ENCODE results near the gene SIGMAR1.
"Not testable (repeated sequence)": the region's sequence is repeated elsewhere in the genome, so short reads cannot be mapped to it uniquely, and the experiment has no call there.

Gene SIGMAR1

GRCh38 chr9:34654323-34655051 is 16.9 kb upstream of the SIGMAR1 start:
- peak; percentile 89 for DNase-seq (ENCODE audit: low spot score)

- DNase-seq (ENCODE audit: low spot score), result no peak
Observed at GRCh38 chr9:34653151-34654072, 15.8 kb upstream of the SIGMAR1 start.

- no peak for DNase-seq (ENCODE audit: low spot score)
Observed at GRCh38 chr9:34652602-34653000, 15.0 kb upstream of the SIGMAR1 start.

GRCh38 chr9:34651876-34652601 is 14.5 kb upstream of the SIGMAR1 start, which contains the start of gene IL11RA:
Gene IL11RA, plus strand, starts transcription at chr9:34652185. Its CDS starts 3,033 bp downstream, at chr9:34655218.
- DNase-seq (ENCODE audit: low spot score), result peak; percentile 91

- DNase-seq (ENCODE audit: low spot score), result peak; percentile 9
Observed at GRCh38 chr9:34651321-34651720, 13.7 kb upstream of the SIGMAR1 start.

GRCh38 chr9:34650816-34651215 is 13.2 kb upstream of the SIGMAR1 start:
- DNase-seq (ENCODE audit: low spot score), result peak; percentile 56

- no peak for DNase-seq (ENCODE audit: low spot score)
Observed at GRCh38 chr9:34648673-34649072, 11.1 kb upstream of the SIGMAR1 start.

GRCh38 chr9:34647651-34648050 is 10.1 kb upstream of the SIGMAR1 start:
- DNase-seq (ENCODE audit: low spot score), result no peak

GRCh38 chr9:34647084-34647403 is 9.5 kb upstream of the SIGMAR1 start:
- DNase-seq (ENCODE audit: low spot score), result no peak

- peak; percentile 91 for DNase-seq (ENCODE audit: low spot score)
Observed at GRCh38 chr9:34646211-34647083, 8.9 kb upstream of the SIGMAR1 start, which contains the start of gene GALT. Gene GALT, plus strand, starts transcription at chr9:34646675. Its CDS starts 30 bp downstream, at chr9:34646705.

- no peak for DNase-seq (ENCODE audit: low spot score)
Observed at GRCh38 chr9:34644766-34645314, 7.3 kb upstream of the SIGMAR1 start.

- DNase-seq (ENCODE audit: low spot score), result no peak
Observed at GRCh38 chr9:34642679-34643078, 5.1 kb upstream of the SIGMAR1 start.

- DNase-seq (ENCODE audit: low spot score), result not testable (repeated sequence)
Observed at GRCh38 chr9:34639322-34639721, 1.7 kb upstream of the SIGMAR1 start.

GRCh38 chr9:34638138-34638445 is 505 bp upstream of the SIGMAR1 start:
- DNase-seq (ENCODE audit: low spot score), result no peak

- peak; percentile 66 for DNase-seq (ENCODE audit: low spot score)
Observed at GRCh38 chr9:34636791-34637355, 714 bp downstream of the SIGMAR1 start.

- no peak for DNase-seq (ENCODE audit: low spot score)
Observed at GRCh38 chr9:34635556-34635955, 2.0 kb downstream of the SIGMAR1 start.

- no peak for DNase-seq (ENCODE audit: low spot score)
Observed at GRCh38 chr9:34634551-34635248, 2.9 kb downstream of the SIGMAR1 start.

- DNase-seq (ENCODE audit: low spot score), result peak; percentile 88
Observed at GRCh38 chr9:34633851-34634550, 3.6 kb downstream of the SIGMAR1 start.

GRCh38 chr9:34633166-34633565 is 4.4 kb downstream of the SIGMAR1 start:
- DNase-seq (ENCODE audit: low spot score), result no peak
